ENCODE measurements around the gene LCN15.

LCN15 gene

GRCh38 chr9:136754059-136754572 is 10.2 kb downstream of the LCN15 start:
- DNase-seq: peak; percentile 85

GRCh38 chr9:136753371-136754058 is 10.8 kb downstream of the LCN15 start:
- DNase-seq: no peak

GRCh38 chr9:136751814-136752213 is 12.5 kb downstream of the LCN15 start:
- no peak for DNase-seq

- no peak for DNase-seq
Measured at GRCh38 chr9:136751244-136751643, 13.1 kb downstream of the LCN15 start.

- no peak for DNase-seq
Measured at GRCh38 chr9:136750526-136750925, 13.8 kb downstream of the LCN15 start.

- DNase-seq: no peak
Measured at GRCh38 chr9:136748666-136749611, 15.4 kb downstream of the LCN15 start.

GRCh38 chr9:136748201-136748600 is 16.1 kb downstream of the LCN15 start, which contains the start of gene LCN6:
Gene LCN6, minus strand, starts transcription at chr9:136748525. Its CDS starts 42 bp downstream, at chr9:136748483.
- no peak for DNase-seq

GRCh38 chr9:136747161-136748060 is 16.9 kb downstream of the LCN15 start:
- DNase-seq: no peak

GRCh38 chr9:136746621-136747020 is 17.7 kb downstream of the LCN15 start:
- DNase-seq: no peak

- no peak for DNase-seq
Measured at GRCh38 chr9:136746155-136746490, 18.2 kb downstream of the LCN15 start.

GRCh38 chr9:136745389-136746154 is 18.7 kb downstream of the LCN15 start:
- no peak for DNase-seq

- no peak for DNase-seq
Measured at GRCh38 chr9:136744773-136745172, 19.5 kb downstream of the LCN15 start.

GRCh38 chr9:136743639-136744211 is 20.6 kb downstream of the LCN15 start:
- DNase-seq: no peak

GRCh38 chr9:136742591-136743391 is 21.5 kb downstream of the LCN15 start, which contains the start of gene LCN10:
Gene LCN10, minus strand, starts transcription at chr9:136742940. Its CDS starts 37 bp downstream, at chr9:136742903.
- peak; percentile 77 for DNase-seq

GRCh38 chr9:136741883-136742571 is 22.3 kb downstream of the LCN15 start:
- peak; percentile 15 for DNase-seq

- no peak for DNase-seq
Measured at GRCh38 chr9:136740971-136741882, 23.1 kb downstream of the LCN15 start.

- no peak for DNase-seq
Measured at GRCh38 chr9:136740491-136740890, 23.8 kb downstream of the LCN15 start.

- no peak for DNase-seq
Measured at GRCh38 chr9:136740069-136740468, 24.2 kb downstream of the LCN15 start.

GRCh38 chr9:136739509-136739908 is 24.8 kb downstream of the LCN15 start:
- DNase-seq: no peak

Data from NCI-H146 (cell line).